AG04449 (cell line): Measurements from ENCODE around the gene JAZF1.
"Not testable (repeated sequence)": the region's sequence is repeated elsewhere in the genome, so short reads cannot be mapped to it uniquely, and the experiment has no call there.

ENCODE experiments used
- CTCF ChIA-PET: fragments of 350-600 bp; formaldehyde crosslinking; extraction: SDS; loops from one replicate; lab custom pipeline; 2021; ENCODE audit warnings: antibody characterized with exemption; lab: Yijun Ruan, JAX
- POLR2A ChIA-PET: fragments of 400-600, 350-600 bp; formaldehyde crosslinking; extraction: SDS; loops from one replicate; lab custom pipeline; 2020; ENCODE audit warnings: antibody characterized with exemption, inconsistent platforms; lab: Yijun Ruan, JAX
- DNase-seq: peaks from one replicate; pipeline ENCODE4 v3.0.0-alpha.2; 2010; ENCODE audit warnings: low read depth, low spot score
- H3K4me3 ChIP-seq: 2 replicates; pipeline ENCODE4 v1.5.1; 2011; ENCODE audit warnings: low read depth, mild to moderate bottlenecking, control low read depth, low read length
- CTCF ChIP-seq: IDR thresholded peaks from one replicate; pipeline ENCODE4 v1.5.1; 2011; ENCODE audit warnings: mild to moderate bottlenecking, moderate library complexity, low read length, control low read depth, inconsistent platforms; ENCODE audit not compliant: insufficient read depth; ENCODE audit errors: missing control alignments

The JAZF1 gene

DNA sequence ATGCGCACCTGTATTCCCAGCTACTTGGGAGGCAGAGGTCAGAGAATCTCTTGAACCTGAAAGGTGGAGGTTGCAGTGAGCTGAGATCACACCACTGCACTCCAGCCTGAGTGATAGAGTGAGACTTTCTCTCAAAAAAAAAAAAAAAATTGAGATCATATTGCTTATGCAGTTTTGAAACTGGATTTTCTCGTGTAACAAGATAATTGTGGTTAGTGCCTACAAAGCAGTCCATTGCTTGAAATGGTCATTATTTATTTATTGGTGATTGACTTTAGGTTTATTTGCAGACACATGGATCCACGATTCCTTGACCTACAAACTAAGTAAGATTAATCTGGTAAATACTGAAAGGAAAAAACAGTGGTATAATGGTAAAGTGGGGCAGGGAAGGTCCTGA, 290.8 kb downstream of the JAZF1 start:
- TF ChIP-seq CTCF, result no peak
- H3K4me3 ChIP-seq, result no peak overlapping the region
- CTCF ChIA-PET, result interaction anchor here (1.2 kb wide), 1 partner anchor 10 kb away, joined by 3 read pairs; no protein-coding TSS in a partner anchor
- POLR2A ChIA-PET, result no interaction called here
- DNase-seq, result no peak

GRCh38 chr7:27888736-27889135, 291.9 kb downstream of the JAZF1 start:
- no peak overlapping the region for H3K4me3 ChIP-seq
- no peak for DNase-seq
- ChIA-PET CTCF (interaction anchor here (1.0 to 1.6 kb wide), 3 partner anchors 11 to 132 kb away, joined by 3 to 4 read pairs (median 3); no protein-coding TSS in a partner anchor), POLR2A (no interaction called here)
- no peak for TF ChIP-seq CTCF

- DNase-seq, H3K4me3 ChIP-seq, POLR2A ChIA-PET, CTCF ChIA-PET: not testable (repeated sequence)
Measured at GRCh38 chr7:27886710-27887109, 293.9 kb downstream of the JAZF1 start.

GRCh38 chr7:27885652-27886051, 294.9 kb downstream of the JAZF1 start:
- ChIA-PET CTCF (no interaction called here), POLR2A (no interaction called here)
- TF ChIP-seq CTCF, result no peak

GRCh38 chr7:27883696-27884095, 296.9 kb downstream of the JAZF1 start:
- POLR2A ChIA-PET, result no interaction called here
- no peak for TF ChIP-seq CTCF
- CTCF ChIA-PET, result interaction anchor here (2.0 kb wide), 1 partner anchor 210 kb away, joined by 5 read pairs; no protein-coding TSS in a partner anchor
- no peak overlapping the region for H3K4me3 ChIP-seq
- no peak for DNase-seq

More at GRCh38 chr7:27885652-27886051, 294.9 kb downstream of the JAZF1 start:
- no peak for DNase-seq
- no peak overlapping the region for H3K4me3 ChIP-seq

GRCh38 chr7:27876756-27877155, 303.8 kb downstream of the JAZF1 start:
- no peak for DNase-seq
- no peak overlapping the region for H3K4me3 ChIP-seq
- no peak for TF ChIP-seq CTCF
- CTCF ChIA-PET, result interaction anchor here (0.9 to 1.1 kb wide), 2 partner anchors 12 to 220 kb away, joined by 3 read pairs; no protein-coding TSS in a partner anchor
- POLR2A ChIA-PET, result no interaction called here

- POLR2A ChIA-PET, result no interaction called here
- TF ChIP-seq CTCF, result no peak
- CTCF ChIA-PET, result interaction anchor here (1.1 kb wide), 1 partner anchor 45 kb away, joined by 4 read pairs; no protein-coding TSS in a partner anchor
- no peak for DNase-seq
- no peak overlapping the region for H3K4me3 ChIP-seq
Measured at GRCh38 chr7:27875832-27876231, 304.8 kb downstream of the JAZF1 start.
